ENCODE data around the gene EDDM13.

EDDM13 gene

GRCh38 chr19:56284746-56285145 lies 12.2 kb downstream of the EDDM13 start:
- peaks cover 0 to 6% (median 0%) of the 10 kb centered on the region in 3 donors for H3K36me3 ChIP-seq
- H3K27ac ChIP-seq, result no peak overlapping the region
- no peaks in the 10 kb centered on the region for H3K9me3 ChIP-seq
- TF ChIP-seq CTCF (IDR thresholded peaks at IDR 0.05), result no peak
- no peak for DNase-seq
- intact Hi-C loops (cut with DNase I; ENCODE audit: low total_unique reads), result no loop called here
- H3K4me3 ChIP-seq, result no peak overlapping the region
- H3K4me1 ChIP-seq, result no peaks in the 10 kb centered on the region
- H3K27me3 ChIP-seq, result no peaks in the 10 kb centered on the region

GRCh38 chr19:56290104-56290503 lies 17.6 kb downstream of the EDDM13 start:
- no peak overlapping the region for H3K27ac ChIP-seq
- no peaks in the 10 kb centered on the region for H3K4me1 ChIP-seq
- H3K4me3 ChIP-seq, result no peak overlapping the region
- no peak for TF ChIP-seq CTCF (IDR thresholded peaks at IDR 0.05)
- intact Hi-C loops (cut with DNase I; ENCODE audit: low total_unique reads), result no loop called here
- peaks cover 0 to 14% (median 6%) of the 10 kb centered on the region in 3 donors for H3K36me3 ChIP-seq
- H3K27me3 ChIP-seq, result no peaks in the 10 kb centered on the region
- DNase-seq, result no peak
- no peaks in the 10 kb centered on the region for H3K9me3 ChIP-seq

GRCh38 chr19:56291867-56292266 lies 19.3 kb downstream of the EDDM13 start:
- DNase-seq, result no peak
- no peak for TF ChIP-seq CTCF (IDR thresholded peaks at IDR 0.05)
- Histone ChIP-seq H3K27ac (no peak overlapping the region), H3K4me1 (no peaks in the 10 kb centered on the region), H3K36me3 (peaks cover 12 to 20% (median 14%) of the 10 kb centered on the region in 3 donors), H3K27me3 (no peaks in the 10 kb centered on the region), H3K9me3 (no peaks in the 10 kb centered on the region), H3K4me3 (no peak overlapping the region)
- intact Hi-C loops (cut with DNase I; ENCODE audit: low total_unique reads), result no loop called here

- no peak overlapping the region for H3K4me3 ChIP-seq
- no peak for TF ChIP-seq CTCF (IDR thresholded peaks at IDR 0.05)
- H3K27me3 ChIP-seq, result no peaks in the 10 kb centered on the region
- intact Hi-C loops (cut with DNase I; ENCODE audit: low total_unique reads), result no loop called here
- no peaks in the 10 kb centered on the region for H3K9me3 ChIP-seq
- no peak overlapping the region for H3K27ac ChIP-seq
- no peak for DNase-seq
- H3K4me1 ChIP-seq, result no peaks in the 10 kb centered on the region
- H3K36me3 ChIP-seq, result peaks cover 9 to 20% (median 12%) of the 10 kb centered on the region in 3 donors
Measured at GRCh38 chr19:56294549-56294948, 22.0 kb downstream of the EDDM13 start.

GRCh38 chr19:56295531-56296455 lies 23.2 kb downstream of the EDDM13 start:
- Histone ChIP-seq H3K4me3 (no peak overlapping the region), H3K9me3 (no peaks in the 10 kb centered on the region), H3K36me3 (peaks cover 7 to 20% (median 12%) of the 10 kb centered on the region in 3 donors), H3K27ac (no peak overlapping the region), H3K4me1 (no peaks in the 10 kb centered on the region), H3K27me3 (no peaks in the 10 kb centered on the region)
- no peak for DNase-seq
- intact Hi-C loops (cut with DNase I; ENCODE audit: low total_unique reads), result no loop called here
- no peak for TF ChIP-seq CTCF (IDR thresholded peaks at IDR 0.05)
